Caco-2 (cell line): ENCODE data around the gene CDKN2AIPNL. TPM values are rescaled to one million over a fixed set of nuclear protein-coding genes. Genes with fewer than 3 reads are reported as not detected.

Experiments used
- Bru-seq: library from RNA; stranded (reverse); fragments of 400-500 nt; gene quantifications from one replicate; lab custom pipeline; 2021; lab: Mats Ljungman, UMichigan
- BruChase-seq, 2 experiments: library from RNA; stranded (reverse); fragments of 400-500 nt; gene quantifications; one replicate each; lab custom pipeline; 2021; lab: Mats Ljungman, UMichigan
- BruUV-seq: library from RNA; stranded (reverse); fragments of 400-500 nt; replicated peaks from 2 replicates; lab custom pipeline; 2021; lab: Mats Ljungman, UMichigan
- CTCF ChIA-PET: fragments of 300-600 bp; sonication (Branson Sonifier 250); formaldehyde crosslinking; loops from one replicate; lab custom pipeline; 2022; ENCODE audit warnings: antibody characterized with exemption; lab: Charles Lee
- POLR2A ChIA-PET: fragments of 300-600 bp; sonication (Branson Sonifier 250); formaldehyde crosslinking; loops from one replicate; lab custom pipeline; 2022; ENCODE audit warnings: antibody characterized with exemption; lab: Charles Lee
- DNase-seq, 2 experiments: peaks; one replicate each; pipeline versions ENCODE4 v3.0.0 to v3.0.0-alpha.2; 2020 to 2022
- H3K27me3 ChIP-seq: replicated peaks from 2 replicates; pipeline ENCODE4 v1.6.0; 2011; ENCODE audit warnings: low read length; ENCODE audit not compliant: control insufficient read depth, insufficient read depth
- H3K36me3 ChIP-seq: 2 replicates; pipeline ENCODE4 v1.5.1; 2011; ENCODE audit warnings: low read length; ENCODE audit not compliant: control insufficient read depth, insufficient read depth
- H3K4me1 ChIP-seq: fragments of 250-450 bp; sonication (Bioruptor Pico); 2 replicates; pipeline ENCODE4 v1.5.1; 2020; ENCODE audit warnings: mild to moderate bottlenecking
- H3K4me3 ChIP-seq: 2 replicates; pipeline ENCODE4 v1.5.1; 2011; ENCODE audit warnings: low read depth, mild to moderate bottlenecking, control low read depth, low read length
- H3K9me3 ChIP-seq: fragments of 250-450 bp; sonication (Bioruptor Pico); 2 replicates; pipeline ENCODE4 v1.5.1; 2020; ENCODE audit warnings: mild to moderate bottlenecking, moderate library complexity
- H3K27ac Mint-ChIP-seq: one replicate; pipeline ENCODE4 v1.8.0; 2022; ENCODE audit warnings: mixed read lengths; ENCODE audit not compliant: unreplicated experiment
- H3K27me3 Mint-ChIP-seq: one replicate; pipeline ENCODE4 v1.8.0; 2022; ENCODE audit warnings: mixed read lengths; ENCODE audit not compliant: insufficient read depth, unreplicated experiment
- H3K36me3 Mint-ChIP-seq: one replicate; pipeline ENCODE4 v1.8.0; 2022; ENCODE audit warnings: mild to moderate bottlenecking, mixed read lengths; ENCODE audit not compliant: insufficient read depth, unreplicated experiment
- H3K4me1 Mint-ChIP-seq: one replicate; pipeline ENCODE4 v1.8.0; 2022; ENCODE audit warnings: low read depth, mixed read lengths; ENCODE audit not compliant: unreplicated experiment
- H3K4me3 Mint-ChIP-seq: one replicate; pipeline ENCODE4 v1.8.0; 2022; ENCODE audit warnings: mild to moderate bottlenecking, moderate library complexity, mixed read lengths; ENCODE audit not compliant: unreplicated experiment
- H3K9me3 Mint-ChIP-seq: one replicate; pipeline ENCODE4 v1.8.0; 2022; ENCODE audit warnings: mixed read lengths; ENCODE audit not compliant: unreplicated experiment
- CTCF ChIP-seq, 2 experiments: fragments of 200-600 bp in 1 of 2; IDR thresholded peaks; 1 replicate in 1 of 2; 2 replicates in 1 of 2; pipeline versions ENCODE4 v1.5.1 to v1.8.0; 2011 to 2022; ENCODE audit warnings: antibody characterized with exemption in 1 of 2, control low read depth in 1 of 2, inconsistent platforms in 1 of 2, low read depth in 1 of 2, low read length in 1 of 2, mild to moderate bottlenecking in 1 of 2, moderate library complexity in 1 of 2; ENCODE audit not compliant: insufficient read depth in 1 of 2, severe bottlenecking in 1 of 2, unreplicated experiment in 1 of 2
- intact Hi-C: fragments of 100-400 bp; cut with micrococcal nuclease; formaldehyde crosslinking; loops from one replicate; pipeline ENCODE4 v1.10.0; 2022; ENCODE audit not compliant: unreplicated experiment
- long read RNA-seq: library from polyadenylated mRNA; stranded (forward); transcript quantifications from one replicate; pipeline ENCODE4 v2.0.0, GENCODE V29; 2022
- total RNA-seq: library from RNA; stranded (reverse); gene quantifications from 2 replicates; pipeline ENCODE4 v1.2.3, GENCODE V29; 2022

The CDKN2AIPNL gene
- total RNA-seq: 49.8 and 53.2 TPM in 2 replicates
- percentile 83 among the genes with signal in this experiment for Bru-seq, nascent RNA
- percentile 77 among the genes with signal in this experiment for BruChase-seq, experiment 1, labeled RNA remaining after a 2-hour chase
- BruChase-seq, experiment 2, labeled RNA remaining after a 6-hour chase: percentile 87 among the genes with signal in this experiment
- long read RNA-seq, transcript CDKN2AIPNL-202 (3 exons, 1,223 nt): major isoform, 113 of 128 reads
- long read RNA-seq, partial matches to known transcripts: 0 of 128 reads
- long read RNA-seq, other reads (novel, unspliced or antisense): 15 of 128 reads

GRCh38 chr5:134411546-134412266 lies at the start of gene CDKN2AIPNL:
TSS of gene CDKN2AIPNL (minus strand) at chr5:134411881. CDS start at chr5:134411854, 27 bp downstream.
- Mint-ChIP-seq H3K4me1 (peaks cover 11% of the 10 kb centered on the region), H3K9me3 (no peaks in the 10 kb centered on the region), H3K27ac (peak within 1 kb of the TSS; percentile 35), H3K27me3 (no peaks in the 10 kb centered on the region), H3K36me3 (peaks cover 35% of the 10 kb centered on the region), H3K4me3 (peak within 1 kb of the TSS; percentile 98)
- POLR2A ChIA-PET: interaction anchor here (0.6 to 1.8 kb wide), 4 partner anchors 25 to 115 kb away, joined by 4 to 10 read pairs (median 8); no protein-coding TSS in a partner anchor
- H3K9me3 ChIP-seq: no peaks in the 10 kb centered on the region
- peaks cover 47% of the 10 kb centered on the region for H3K4me1 ChIP-seq
- intact Hi-C loops: loop anchor here (1.0 kb wide), 2 partner anchors 101 to 116 kb away; no protein-coding TSS in a partner anchor
- H3K36me3 ChIP-seq: peaks cover 1% of the 10 kb centered on the region; the same call in 1 of the 2 replicates
- TF ChIP-seq CTCF (IDR thresholded peaks at IDR 0.05; ENCODE audit: insufficient read depth in 1 of 2, low read depth in 1 of 2, low read length in 1 of 2, severe bottlenecking in 1 of 2, unreplicated experiment in 1 of 2): peak; percentile 74 to 89
- no TSS peak for BruUV-seq
- H3K4me3 ChIP-seq: peak within 1 kb of the TSS; percentile 83
- H3K27me3 ChIP-seq: no peaks in the 10 kb centered on the region
- DNase-seq: peak; percentile 91 to 95
- CTCF ChIA-PET: interaction anchor here (0.7 to 2.5 kb wide), 11 partner anchors 25 to 328 kb away, joined by 3 to 10 read pairs (median 3); partner anchors contain the start of gene JADE2

- ChIA-PET POLR2A (no interaction called here), CTCF (no interaction called here)
- no peak for TF ChIP-seq CTCF (IDR thresholded peaks at IDR 0.05; ENCODE audit: insufficient read depth in 1 of 2, low read depth in 1 of 2, low read length in 1 of 2, severe bottlenecking in 1 of 2, unreplicated experiment in 1 of 2)
- no peaks in the 10 kb centered on the region for H3K9me3 ChIP-seq
- H3K27me3 ChIP-seq: no peaks in the 10 kb centered on the region
- no peak overlapping the region for H3K4me3 ChIP-seq
- Mint-ChIP-seq H3K27ac (peak overlapping the region; percentile 28), H3K4me1 (peaks cover 4% of the 10 kb centered on the region), H3K4me3 (no peak overlapping the region), H3K36me3 (no peaks in the 10 kb centered on the region), H3K27me3 (no peaks in the 10 kb centered on the region), H3K9me3 (no peaks in the 10 kb centered on the region)
- H3K36me3 ChIP-seq: no peaks in the 10 kb centered on the region
- 0 out of 2 replicates have a peak, but pooled peaks cover 3% of the 10 kb centered on the region for H3K4me1 ChIP-seq
- DNase-seq: no peak
- intact Hi-C loops: no loop called here
- no TSS peak for BruUV-seq
Measured at GRCh38 chr5:134460551-134460950, 48.9 kb upstream of the CDKN2AIPNL start.

GRCh38 chr5:134459491-134459890 lies 47.8 kb upstream of the CDKN2AIPNL start:
- no peaks in the 10 kb centered on the region for H3K36me3 Mint-ChIP-seq
- intact Hi-C loops: no loop called here
- Histone ChIP-seq H3K4me1 (no peaks in the 10 kb centered on the region), H3K9me3 (no peaks in the 10 kb centered on the region), H3K27me3 (no peaks in the 10 kb centered on the region), H3K36me3 (no peaks in the 10 kb centered on the region), H3K4me3 (no peak overlapping the region)
- CTCF ChIA-PET: interaction anchor here (0.7 kb wide), 1 partner anchor 21 kb away, joined by 3 read pairs; no protein-coding TSS in a partner anchor
- no peak overlapping the region for H3K27ac Mint-ChIP-seq
- no peaks in the 10 kb centered on the region for H3K27me3 Mint-ChIP-seq
- H3K4me3 Mint-ChIP-seq: no peak overlapping the region
- BruUV-seq: no TSS peak
- no peak for TF ChIP-seq CTCF (IDR thresholded peaks at IDR 0.05; ENCODE audit: insufficient read depth in 1 of 2, low read depth in 1 of 2, low read length in 1 of 2, severe bottlenecking in 1 of 2, unreplicated experiment in 1 of 2)
- no peak for DNase-seq
- H3K4me1 Mint-ChIP-seq: peaks cover 4% of the 10 kb centered on the region
- H3K9me3 Mint-ChIP-seq: no peaks in the 10 kb centered on the region
- POLR2A ChIA-PET: no interaction called here
